Measurements from ENCODE around the gene NOC4L.

- no peak for TF ChIP-seq CTCF (IDR thresholded peaks at IDR 0.05)
- no peak for TF ChIP-seq POLR2A (IDR thresholded peaks at IDR 0.05)
Measured at GRCh38 chr12:132146098-132146497, 1.8 kb downstream of the NOC4L start.
